ENCODE measurements around the gene KCNJ4.
"Not testable (repeated sequence)": the region's sequence is repeated elsewhere in the genome, so short reads cannot be mapped to it uniquely, and the experiment has no call there.

KCNJ4 gene

GRCh38 chr22:38404419-38404818, 50.6 kb downstream of the KCNJ4 start:
- DNase-seq: no peak

- DNase-seq: no peak
Observed at GRCh38 chr22:38403812-38404211, 51.2 kb downstream of the KCNJ4 start.

- no peak for DNase-seq
Observed at GRCh38 chr22:38402204-38402603, 52.8 kb downstream of the KCNJ4 start.

- DNase-seq: no peak
Observed at GRCh38 chr22:38401336-38402084, 53.5 kb downstream of the KCNJ4 start.

GRCh38 chr22:38400256-38400655, 54.7 kb downstream of the KCNJ4 start:
- not testable (repeated sequence) for DNase-seq

- no peak for DNase-seq
Observed at GRCh38 chr22:38398609-38399461, 56.2 kb downstream of the KCNJ4 start.

GRCh38 chr22:38398181-38398608, 56.8 kb downstream of the KCNJ4 start:
- DNase-seq: not testable (repeated sequence)

- no peak for DNase-seq
Observed at GRCh38 chr22:38397189-38398085, 57.6 kb downstream of the KCNJ4 start.

- DNase-seq: not testable (repeated sequence)
Observed at GRCh38 chr22:38396440-38397069, 58.4 kb downstream of the KCNJ4 start.

- DNase-seq: not testable (repeated sequence)
Observed at GRCh38 chr22:38395944-38396343, 59.1 kb downstream of the KCNJ4 start.

GRCh38 chr22:38394929-38395624, 59.9 kb downstream of the KCNJ4 start:
- DNase-seq: not testable (repeated sequence)

- DNase-seq: not testable (repeated sequence)
Observed at GRCh38 chr22:38389428-38389818, 65.6 kb downstream of the KCNJ4 start.

GRCh38 chr22:38388506-38389427, 66.2 kb downstream of the KCNJ4 start:
- DNase-seq: not testable (repeated sequence)

- DNase-seq: not testable (repeated sequence)
Observed at GRCh38 chr22:38386918-38387317, 68.1 kb downstream of the KCNJ4 start.

- DNase-seq: no peak
Observed at GRCh38 chr22:38383417-38383816, 71.6 kb downstream of the KCNJ4 start.

GRCh38 chr22:38381371-38381770, 73.6 kb downstream of the KCNJ4 start:
- not testable (repeated sequence) for DNase-seq
